ENCODE results near the gene SLC12A7.

SLC12A7 gene

DNA sequence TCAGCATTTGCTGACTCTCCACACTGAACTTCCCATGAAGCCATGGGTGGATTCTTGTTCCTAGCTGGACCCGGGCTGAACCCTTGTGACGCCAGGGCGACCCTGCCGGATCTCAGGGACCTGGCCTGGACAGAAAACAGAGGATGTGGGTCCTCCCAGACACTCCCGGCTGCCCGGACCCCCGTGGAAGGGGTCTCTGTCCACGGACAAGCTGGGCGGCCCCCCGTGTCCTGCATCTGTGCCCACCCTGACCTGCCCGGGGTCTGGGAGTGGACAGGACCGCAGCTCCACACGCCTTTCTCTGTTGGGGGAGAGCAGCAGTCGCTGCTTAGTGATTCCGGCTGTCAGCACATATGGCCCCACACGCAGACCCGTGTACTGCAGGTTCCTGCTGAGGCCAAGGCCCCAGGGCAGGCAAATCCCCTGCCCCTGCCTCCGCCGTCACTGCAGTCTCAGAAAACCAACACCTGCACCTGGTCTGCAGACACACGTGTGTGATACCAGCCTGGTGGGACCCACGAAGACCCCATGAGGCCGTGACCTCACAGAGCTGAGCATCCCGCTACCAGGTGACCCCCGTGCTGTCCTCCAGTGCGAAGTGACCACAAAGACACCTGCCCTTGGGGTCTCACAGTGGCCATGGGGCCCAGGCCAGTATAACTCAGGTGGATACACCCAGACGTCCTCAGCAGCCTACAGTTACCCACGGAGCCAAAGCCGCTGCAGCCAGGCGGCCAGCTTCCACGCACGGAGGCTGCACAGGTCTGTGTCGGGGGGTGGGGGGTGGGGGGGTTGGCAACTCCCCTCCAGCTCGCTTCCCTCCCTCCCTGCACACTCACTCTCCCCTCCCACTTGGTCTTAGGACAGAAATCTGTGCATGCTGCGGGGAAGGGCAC, 52.6 kb downstream of the SLC12A7 start:
- DNase-seq = no peak

DNA sequence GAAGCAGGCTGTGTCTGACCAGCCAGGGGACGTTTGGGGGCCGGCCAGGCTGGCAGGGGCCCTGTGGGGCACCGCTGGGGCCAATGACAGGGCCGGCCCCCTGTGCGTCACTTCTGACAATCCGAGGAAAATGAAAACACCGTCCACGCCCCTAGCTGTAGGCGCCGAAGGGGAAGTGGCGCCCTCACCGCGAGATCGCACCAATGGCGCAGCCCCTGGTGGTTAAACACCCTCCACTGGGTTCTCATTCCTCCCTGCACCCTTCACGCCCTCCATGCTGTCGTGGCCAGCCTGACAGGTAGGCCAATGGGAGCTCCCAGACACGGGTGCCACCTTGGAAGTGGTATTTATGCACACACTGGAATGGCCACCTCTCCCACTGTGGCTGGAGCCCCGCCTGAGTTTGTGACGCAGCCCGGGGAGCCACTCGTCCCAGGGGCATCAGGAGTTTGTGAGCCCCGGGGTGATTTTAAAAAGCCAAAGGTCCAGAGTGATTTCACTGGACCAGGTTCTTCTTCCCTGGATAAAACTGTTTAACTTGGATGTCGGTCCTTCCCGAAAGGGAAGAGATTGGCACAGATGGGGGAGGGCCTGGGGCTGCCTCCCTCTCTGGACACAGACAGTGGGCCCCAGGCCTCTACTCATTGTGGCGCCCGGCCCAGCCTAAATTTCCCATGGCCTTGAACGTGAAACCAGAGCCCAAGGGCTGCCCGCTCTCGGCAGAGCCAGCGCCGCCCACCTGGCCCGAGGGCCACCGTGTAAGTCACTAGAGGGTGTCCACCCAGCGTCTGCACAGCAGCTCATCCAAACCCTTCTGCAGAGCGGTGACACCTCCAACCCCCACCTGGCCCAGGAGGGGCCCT, 53.5 kb downstream of the SLC12A7 start:
- no peak for DNase-seq

GRCh38 chr5:1057485-1058082, 54.3 kb downstream of the SLC12A7 start:
- DNase-seq = no peak

DNA sequence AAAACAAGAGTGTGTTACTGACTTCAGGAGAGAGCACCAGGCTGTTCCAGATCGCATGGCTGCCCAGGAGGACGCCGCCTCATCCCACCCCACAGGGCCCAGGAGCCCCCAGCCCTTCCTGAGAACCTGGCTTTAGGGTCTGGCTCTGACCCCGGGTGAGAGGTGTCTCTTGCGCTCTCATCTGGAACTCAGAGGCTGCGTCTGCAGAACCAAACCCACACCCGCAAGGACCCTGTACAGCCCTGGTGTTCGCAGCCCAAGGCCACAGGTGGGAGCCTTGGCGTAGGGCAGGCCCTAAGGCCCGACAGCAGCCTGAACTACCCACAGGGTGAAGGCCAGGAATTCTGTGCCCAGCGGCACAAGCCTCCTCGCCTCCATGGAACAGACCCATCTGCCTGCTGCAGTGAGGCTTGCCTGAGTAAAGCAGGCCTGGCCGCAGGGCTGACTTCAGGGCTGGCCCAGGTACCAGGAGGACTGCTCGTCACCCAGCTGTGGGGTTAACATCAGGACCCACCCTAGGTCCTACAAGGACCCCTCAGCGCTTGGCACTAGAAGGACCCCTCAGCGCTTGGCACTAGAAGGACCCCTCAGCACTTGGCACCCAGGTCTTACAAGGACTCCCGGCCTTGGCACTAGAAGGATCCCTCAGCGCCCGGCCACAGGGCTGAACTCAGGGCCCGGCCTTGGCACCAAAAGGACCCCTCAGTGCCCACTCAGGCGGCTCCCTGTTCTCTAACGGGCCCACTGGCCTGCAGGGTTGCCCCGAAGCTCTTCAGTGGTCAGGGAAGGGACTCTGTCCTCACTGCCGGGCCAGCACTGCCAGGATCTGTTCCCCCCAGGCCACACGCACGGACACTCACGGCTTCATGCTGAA, 55.0 kb downstream of the SLC12A7 start:
- no peak for DNase-seq

DNA sequence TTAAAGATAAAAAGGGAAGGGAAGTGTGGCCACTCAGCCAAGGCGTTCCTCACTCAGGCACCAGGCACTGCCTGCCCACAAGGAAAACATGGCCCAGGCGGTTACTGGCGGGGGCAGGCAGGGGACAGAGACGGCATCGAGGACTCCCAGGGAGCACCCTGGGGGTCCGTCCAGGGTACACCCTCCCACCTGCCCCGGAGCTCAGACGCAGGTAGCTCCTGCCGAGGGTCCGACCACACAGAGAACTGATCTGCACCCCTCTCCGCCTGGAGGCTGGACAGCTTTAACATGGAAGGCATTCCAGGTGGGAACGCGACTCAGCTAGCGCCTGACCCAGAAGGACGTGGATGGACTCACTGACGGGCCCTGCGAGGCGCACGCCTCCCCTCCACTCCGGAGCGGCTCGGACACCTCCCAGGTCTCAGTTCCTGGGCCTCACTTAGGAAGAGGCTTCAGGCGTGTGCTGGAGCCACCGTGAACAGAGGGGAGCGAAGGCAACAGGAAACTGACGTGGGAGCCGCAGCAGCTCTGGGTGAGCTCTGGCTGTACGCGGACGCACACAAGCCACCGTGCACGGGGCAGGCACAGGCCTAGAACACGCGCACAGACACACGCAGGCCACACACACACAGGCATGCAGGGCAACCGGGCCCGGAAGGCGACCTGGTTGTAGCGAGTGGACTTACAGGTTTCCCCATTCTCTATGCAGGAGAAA, 55.8 kb downstream of the SLC12A7 start:
- DNase-seq = no peak

DNA sequence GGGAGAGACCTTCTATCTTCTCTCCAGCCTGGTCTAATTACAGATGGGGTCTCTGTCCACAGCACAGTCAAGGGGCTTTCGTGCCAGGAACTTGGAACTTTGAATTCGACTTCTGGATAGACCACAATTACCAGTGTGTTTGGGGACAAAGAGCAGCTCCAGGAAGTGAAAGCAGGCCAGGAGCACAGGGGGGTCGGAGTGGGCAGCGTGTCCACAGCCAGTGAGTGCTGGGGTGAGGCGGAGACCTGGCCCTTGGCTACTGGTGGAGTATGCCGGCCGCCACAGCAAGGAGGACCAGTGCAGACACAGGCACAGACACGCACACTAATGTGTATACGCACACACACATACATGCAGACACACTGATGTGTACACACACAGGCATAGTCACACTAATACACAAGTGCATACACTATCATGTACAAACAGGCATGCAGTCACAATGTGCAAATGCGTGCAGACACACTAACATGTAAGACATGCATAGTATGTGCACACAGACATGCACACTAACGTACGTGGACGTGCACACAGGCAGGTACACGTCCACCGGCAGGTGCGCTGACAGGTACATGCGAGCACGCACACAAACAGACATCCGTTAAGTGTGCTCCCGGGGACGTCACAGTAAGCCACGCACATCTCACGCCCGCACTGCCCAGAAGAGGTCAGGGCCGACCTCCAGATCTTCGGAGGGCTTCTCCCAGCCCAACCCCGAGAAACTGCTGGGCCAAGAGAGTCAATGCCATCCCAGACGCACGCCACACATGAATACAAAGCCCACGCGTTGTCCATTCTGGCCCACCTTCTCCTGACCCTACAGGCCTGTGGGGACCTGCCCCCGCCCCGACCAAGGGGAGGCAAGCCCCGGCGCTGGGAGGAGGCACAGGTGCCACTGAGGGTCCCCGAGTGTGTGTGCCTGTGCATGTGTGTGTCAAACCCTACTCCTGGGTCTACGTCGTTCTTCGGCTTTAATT, 56.8 kb downstream of the SLC12A7 start:
- DNase-seq = no peak

DNA sequence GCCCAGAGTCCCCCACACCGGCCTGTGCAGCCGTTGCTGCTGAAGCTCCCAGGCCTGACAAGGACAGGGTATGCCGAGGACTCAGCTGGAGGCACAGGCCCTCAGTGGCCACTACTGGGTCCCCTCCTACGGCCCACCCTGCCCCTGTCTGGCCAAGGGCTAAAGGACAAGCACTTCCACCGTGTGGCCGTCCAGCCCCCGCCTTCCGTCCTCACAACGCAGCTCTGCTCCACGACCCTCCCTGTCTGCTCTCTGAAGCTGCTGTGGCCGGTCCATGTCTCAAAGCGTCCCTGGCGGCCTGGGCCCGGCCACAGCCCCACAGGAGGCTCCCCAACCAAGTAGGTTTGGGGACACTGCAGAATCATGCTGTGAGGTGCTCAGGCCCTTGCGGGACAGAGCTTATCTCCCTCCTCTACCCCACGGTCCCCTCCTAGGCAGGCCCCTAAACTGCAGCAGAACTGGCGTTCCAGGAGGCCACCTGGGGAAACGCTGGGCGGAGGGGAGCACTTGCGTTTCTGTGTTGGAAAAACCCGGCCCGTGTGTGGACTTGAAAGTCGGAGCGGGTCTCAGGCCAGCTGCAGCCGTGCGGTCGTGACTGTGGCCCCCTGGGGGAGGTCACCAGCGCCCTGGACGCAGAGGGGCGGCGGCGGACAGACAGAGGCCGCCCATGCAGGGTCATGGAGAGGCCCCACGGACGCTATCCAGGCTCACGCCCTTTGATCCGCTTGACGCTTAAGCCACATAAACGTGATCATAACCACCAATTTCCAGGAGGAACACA, 57.7 kb downstream of the SLC12A7 start:
- no peak for DNase-seq

DNA sequence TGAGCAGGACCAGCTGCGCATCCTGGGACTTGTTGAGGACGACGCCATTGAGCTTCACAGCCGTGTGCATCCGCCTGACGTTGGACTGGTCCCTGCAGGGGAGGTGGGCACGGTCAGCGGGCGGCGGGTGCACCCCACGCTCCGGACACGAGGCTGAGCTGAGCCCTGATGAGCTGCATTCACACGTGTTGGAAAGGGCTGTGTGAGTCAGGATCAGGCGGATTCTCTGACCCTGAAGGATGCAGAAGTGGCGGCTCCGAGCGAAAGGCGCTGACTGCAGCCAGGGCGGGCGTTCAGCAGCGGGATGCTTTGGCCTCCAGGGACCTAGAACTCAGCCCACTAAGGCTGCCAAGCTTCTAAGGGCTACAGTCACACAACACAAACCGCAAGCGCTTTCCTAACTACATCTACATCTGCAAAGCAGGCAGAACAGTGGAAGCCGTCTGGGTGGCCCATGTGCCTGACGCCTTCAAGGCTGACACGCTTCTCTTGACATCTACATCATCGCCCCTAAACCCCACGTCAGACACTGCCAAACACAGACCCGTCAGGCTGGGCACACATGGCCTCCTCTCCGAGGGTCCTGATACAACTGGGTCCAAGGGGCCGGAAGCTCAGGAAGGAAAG, 58.4 kb downstream of the SLC12A7 start:
- peak; percentile 70 for DNase-seq

DNA sequence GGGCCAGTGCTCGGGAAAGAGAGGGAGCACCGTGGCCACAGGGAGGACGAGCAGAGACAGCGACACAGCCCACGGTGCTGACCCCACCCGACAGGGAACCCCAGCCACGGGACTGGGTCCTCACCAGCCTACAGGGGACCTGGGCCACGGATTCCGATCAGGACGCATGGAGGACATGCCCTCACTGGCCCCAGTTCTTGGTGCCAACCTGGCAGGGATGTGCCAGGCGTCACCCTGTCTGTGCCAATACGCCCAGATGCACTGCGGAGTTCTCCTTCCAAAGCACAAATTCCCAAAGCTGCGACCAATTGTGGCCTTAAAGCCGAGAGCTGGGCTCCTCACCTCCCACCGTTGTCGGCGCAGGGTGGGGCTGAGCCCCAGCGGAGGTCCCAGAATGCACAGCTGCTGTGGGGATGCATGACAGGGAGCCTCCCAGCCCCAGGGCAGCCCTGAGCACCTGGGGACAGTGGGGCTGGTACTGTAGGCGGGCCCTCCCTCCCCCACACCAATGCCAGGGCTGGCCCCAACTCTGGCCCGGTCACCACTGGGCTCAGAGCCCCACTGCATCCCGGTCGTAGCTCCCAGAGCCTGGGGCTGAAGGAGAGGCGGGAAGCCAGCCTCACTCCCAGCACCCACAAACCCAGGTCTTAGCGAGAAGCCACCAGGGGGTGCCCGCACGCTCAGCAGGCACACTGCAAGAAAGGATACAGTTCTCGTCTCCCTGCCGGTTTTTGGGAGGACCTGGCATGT, 59.0 kb downstream of the SLC12A7 start:
- DNase-seq = peak; percentile 11

- DNase-seq = no peak
Observed at GRCh38 chr5:1052076-1052475, 59.8 kb downstream of the SLC12A7 start.

GRCh38 chr5:1051366-1051720, 60.5 kb downstream of the SLC12A7 start:
- DNase-seq = no peak

DNA sequence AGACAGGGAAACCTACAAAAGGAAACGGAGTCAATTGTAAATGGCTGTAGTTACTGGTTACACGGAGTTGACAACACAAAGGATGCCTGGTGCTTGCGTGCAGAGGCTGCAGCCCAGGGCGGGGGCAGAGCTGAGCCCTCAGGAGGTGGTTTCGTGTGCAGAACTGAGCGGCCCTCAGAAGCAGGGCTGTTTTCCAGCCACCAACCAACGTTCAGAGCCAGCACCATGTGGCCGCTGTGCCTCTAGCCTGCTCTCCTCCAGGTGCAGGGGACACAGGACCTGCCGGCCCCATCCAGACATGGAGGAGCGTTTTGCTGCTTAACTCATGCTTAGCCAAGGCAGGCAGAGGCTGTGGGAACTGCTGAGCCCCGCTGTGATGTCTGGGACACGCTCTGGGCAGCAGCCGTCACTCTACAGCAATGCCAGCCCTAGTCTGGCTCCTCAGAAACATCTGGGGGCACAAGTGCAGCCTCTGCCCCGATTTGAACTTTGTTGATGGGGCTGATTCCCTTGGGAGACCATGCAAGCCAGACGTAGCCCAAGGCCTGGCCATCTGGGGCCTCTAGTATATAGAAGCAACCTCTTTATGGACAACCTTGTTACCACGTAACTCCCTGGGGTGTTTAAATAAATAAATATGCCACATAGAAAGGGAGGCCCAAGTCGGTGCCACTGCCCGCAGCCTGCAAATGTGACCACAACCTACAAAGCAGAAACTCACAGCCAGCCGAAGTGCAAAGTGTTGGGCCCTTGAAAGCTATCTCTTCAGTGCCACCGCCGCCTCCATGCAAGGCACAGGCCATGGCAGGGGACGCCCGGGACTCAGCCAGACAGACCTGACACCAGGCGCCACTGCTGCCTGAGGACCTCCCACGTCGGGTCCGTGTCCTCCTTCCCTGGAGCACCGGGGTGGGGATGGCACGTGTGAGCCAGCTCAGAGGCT, 61.2 kb downstream of the SLC12A7 start:
- no peak for DNase-seq

DNA sequence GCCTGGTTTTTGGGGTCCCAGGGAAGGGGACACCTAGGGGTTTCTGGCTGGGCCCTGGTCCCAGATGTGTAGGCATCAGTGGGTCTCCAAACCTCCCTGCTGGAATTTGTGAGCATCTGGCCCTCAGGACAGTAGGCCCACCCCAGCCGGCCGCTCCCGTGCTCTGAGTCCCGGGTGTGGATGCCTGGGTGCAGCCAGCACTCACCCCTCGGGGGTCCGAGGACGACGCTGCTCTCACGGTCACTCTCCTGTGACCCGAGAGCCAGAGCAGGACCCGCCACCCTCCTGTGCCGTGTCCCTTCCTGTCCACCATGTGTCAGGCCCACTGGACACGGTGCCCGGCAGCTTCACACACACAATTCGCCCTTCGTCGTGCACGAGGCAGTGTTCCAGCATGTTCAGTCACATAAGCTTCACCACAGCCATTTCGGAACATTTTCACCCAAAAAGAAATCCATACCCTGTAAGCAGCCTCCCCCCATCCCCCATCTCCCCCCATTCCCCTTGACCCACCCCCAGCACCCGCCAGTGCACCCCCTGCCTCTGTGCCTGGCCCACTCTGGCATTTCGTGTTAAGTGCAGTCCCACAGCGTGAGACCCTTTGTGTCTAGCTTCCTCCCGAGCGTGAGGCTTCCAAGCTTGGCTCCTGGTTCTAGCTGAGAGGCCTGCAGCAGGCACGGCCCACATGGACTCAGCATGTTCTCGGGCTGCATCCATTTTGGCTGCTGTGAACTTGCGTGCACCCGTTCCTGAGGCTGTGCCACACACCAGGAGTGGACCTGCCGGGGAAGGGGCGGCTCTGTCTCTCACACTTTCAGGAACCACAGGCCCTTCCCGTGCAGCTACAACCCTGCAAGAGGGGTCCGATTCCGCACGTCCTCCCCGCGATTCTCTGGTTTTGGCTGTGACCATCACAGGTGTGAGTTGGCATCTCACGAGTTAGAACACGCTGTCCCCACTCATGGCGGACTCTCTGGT, 62.7 kb downstream of the SLC12A7 start:
- DNase-seq = no peak

GRCh38 chr5:1048162-1048721, 63.6 kb downstream of the SLC12A7 start:
- no peak for DNase-seq

- DNase-seq = no peak
Observed at GRCh38 chr5:1047332-1047965, 64.4 kb downstream of the SLC12A7 start.

All from fibroblast of skin of right biceps (primary cell).